ENCODE measurements around the gene PRDX6.
A peak's percentile ranks its signal among the peaks of the same experiment; 100 is the strongest.
"Not testable (repeated sequence)": the region's sequence is repeated elsewhere in the genome, so short reads cannot be mapped to it uniquely, and the experiment has no call there.

PRDX6 gene

DNA sequence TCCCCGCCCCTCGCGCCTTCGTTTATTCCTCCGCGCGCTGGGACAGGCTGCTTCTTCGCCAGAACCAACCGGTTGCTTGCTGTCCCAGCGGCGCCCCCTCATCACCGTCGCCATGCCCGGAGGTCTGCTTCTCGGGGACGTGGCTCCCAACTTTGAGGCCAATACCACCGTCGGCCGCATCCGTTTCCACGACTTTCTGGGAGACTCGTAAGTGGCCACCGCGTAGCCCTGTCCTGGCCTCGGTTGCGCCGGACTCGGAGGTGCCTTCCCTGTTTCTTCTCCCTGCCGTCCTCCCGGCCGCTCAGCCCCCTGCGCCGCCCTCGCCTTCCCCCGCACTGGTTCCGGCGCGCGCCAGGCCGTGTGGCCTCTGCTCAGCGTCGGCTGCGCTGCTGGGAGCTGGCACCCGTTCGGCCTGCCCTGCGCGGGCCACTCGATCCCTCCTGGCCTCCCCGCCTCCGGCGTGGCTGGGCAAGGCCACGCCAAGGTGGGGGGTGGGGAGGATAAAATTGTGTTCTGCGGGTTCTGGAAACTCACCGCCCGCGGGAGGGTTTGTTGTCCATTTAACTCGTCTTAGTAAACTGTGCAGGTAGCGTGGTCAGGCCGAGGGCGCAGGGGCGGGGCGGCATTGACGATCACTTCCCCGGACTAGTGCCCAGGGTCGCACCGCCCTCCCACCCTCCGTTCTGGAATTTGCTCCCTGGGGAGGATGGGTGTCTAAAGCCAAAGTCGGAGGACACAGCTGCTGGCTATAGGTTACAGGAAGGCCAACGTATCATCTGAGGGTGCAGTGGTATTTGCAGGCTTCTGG lies at the start of gene PRDX6:
Gene PRDX6, plus strand, starts transcription at position 50 of the 808 bp plus-strand sequence. Its CDS starts 63 bp downstream, at position 113.
- DNase-seq: peak in 38 of 58 donors; percentile 39 to 98 (median 87)

GRCh38 chr1:173429471-173430402 lies 47.4 kb upstream of the PRDX6 start:
- peak in 57 of 58 donors; percentile 5 to 84 (median 61) for DNase-seq

- DNase-seq: no peak
Measured at GRCh38 chr1:173430677-173431303, 46.3 kb upstream of the PRDX6 start.

- peak in 55 of 58 donors; percentile 3 to 95 (median 65) for DNase-seq
Measured at GRCh38 chr1:173431304-173432045, 45.7 kb upstream of the PRDX6 start.

- DNase-seq: no peak
Measured at GRCh38 chr1:173432331-173432730, 44.8 kb upstream of the PRDX6 start.

DNA sequence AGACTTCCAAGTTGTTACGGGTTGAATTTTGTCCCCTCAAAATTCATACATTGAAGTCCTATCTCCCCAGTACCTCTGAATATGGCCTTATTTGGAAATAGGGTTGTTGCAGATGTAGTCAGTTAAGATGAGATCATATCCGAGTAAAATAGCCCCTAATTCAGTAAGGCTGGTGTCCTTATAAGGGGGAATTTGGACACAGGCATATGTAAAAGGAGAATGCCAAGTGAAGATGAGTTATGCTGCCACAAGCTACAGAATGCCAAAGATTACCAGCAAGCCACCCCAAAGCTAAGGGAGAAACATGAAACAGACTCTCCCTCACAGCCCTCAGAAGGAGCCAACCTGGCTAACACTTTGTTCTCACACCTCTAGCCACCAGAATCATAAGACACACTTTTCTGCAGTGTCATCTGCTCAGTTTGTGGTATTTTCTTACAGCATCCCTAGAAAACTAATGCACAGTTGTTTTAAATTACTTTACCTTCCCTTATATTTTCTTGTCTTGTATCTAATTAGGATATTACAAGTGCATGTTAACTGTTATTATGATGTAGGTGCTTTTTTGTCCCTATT lies 43.3 kb upstream of the PRDX6 start:
- DNase-seq: no peak

- DNase-seq: no peak
Measured at GRCh38 chr1:173436841-173437428, 40.2 kb upstream of the PRDX6 start.

GRCh38 chr1:173438675-173439074 lies 38.5 kb upstream of the PRDX6 start:
- DNase-seq: no peak

GRCh38 chr1:173440430-173440829 lies 36.7 kb upstream of the PRDX6 start:
- DNase-seq: no peak

DNA sequence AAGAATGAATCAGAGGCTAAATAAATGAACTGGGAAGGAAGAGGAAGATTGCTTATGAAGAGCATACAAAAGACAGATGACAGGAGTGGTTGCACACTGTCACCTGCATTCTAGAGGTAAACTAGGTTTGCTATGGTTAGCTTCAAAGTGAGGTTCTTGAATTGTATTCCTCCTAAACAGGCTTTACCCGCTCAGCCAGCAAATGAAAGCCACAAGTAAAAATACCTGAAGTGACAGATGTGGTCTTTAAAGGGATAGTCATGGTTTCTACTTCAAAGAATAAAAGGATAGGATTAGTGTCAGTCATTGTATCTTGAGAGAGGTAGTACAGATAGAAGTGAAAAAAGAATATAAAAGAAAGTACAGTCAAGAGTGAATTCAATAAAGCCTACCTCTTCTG lies 32.4 kb upstream of the PRDX6 start:
- DNase-seq: no peak

DNA sequence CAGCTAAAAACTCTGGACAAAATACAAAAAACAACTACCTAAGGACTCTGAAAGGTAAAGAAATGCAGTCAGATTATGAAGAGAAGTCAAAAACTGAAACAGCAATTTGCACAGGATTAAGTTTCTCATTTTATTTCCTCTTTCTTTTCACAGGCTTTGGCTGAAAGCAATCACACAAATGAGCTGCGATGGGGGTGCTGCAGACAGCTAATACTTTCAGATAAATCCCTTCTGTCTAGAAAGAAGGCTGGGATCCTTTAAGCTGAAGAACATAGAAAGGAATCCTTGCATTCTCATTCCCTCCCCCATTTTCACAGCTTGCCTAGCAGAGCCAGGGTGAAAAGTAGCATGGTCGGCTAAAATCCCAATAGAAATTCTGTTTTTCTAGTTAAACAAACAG lies 32.0 kb upstream of the PRDX6 start:
- DNase-seq: no peak

DNA sequence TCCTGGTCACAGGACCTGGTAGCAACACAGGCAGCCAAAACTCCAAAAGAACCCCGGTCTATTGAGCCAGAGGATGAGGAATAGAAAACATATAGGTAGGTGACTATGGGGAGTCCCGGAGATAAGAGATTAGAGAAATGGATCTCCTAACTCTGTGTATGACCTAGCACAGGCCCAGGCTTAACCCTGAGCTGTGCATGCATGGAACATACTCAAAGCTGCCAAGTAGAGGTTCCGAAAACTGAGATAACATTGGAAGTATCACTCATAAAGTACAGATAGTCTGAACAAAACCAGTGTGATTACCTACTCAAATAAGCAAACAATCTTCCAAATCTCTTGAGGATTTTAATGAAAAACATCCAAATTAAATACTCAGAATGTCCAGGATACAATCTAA lies 31.5 kb upstream of the PRDX6 start:
- DNase-seq: no peak

DNA sequence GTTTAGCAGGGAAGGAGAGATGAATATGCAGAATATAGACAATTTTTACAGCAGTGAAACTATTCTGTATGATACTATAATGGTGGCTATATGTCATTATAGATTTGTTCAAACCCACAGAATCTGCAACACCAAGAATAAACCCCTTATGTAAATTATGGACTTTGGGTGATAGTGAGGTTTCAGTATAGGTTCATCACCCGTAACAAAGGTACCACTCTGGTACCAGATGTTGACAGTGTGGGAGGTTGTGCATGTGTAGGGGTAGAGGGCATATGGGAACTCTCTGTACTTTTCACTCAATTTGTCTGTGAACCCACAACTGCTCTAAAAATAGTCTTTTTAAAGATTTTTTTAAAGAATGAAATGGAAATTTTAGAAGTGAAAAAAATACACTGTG lies 29.9 kb upstream of the PRDX6 start:
- no peak for DNase-seq

- no peak for DNase-seq
Measured at GRCh38 chr1:173448945-173449344, 28.2 kb upstream of the PRDX6 start.

GRCh38 chr1:173451981-173452380 lies 25.2 kb upstream of the PRDX6 start:
- DNase-seq: peak in 15 of 58 donors; percentile 2 to 36 (median 8)

- DNase-seq: no peak
Measured at GRCh38 chr1:173453982-173454381, 23.2 kb upstream of the PRDX6 start.

DNA sequence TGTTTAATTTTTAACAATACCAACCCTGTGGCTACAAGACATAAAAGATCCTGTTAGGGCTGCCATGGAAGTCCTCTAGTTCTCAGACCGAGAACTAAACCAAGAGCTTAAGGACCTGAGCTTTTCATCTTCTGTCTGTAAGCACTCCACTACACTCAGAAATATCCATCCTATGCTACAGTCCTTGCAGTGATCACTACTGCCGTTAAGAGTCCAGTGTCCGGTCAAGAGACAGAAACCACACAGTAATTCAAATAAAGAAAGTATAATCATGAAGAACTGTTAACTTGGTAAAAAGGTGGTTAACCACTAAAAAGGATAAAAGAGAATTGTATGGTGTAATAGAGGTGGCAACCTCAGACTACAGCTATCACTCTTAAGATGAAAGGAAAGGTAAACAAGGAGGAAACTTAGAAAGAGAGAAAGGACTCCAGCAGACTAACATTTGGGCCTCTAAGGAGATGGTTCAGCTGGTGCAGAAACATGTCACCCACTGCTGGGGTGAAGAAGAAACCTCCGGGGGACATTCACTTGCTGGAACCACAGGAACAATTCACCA lies 22.1 kb upstream of the PRDX6 start:
- DNase-seq: no peak

DNA sequence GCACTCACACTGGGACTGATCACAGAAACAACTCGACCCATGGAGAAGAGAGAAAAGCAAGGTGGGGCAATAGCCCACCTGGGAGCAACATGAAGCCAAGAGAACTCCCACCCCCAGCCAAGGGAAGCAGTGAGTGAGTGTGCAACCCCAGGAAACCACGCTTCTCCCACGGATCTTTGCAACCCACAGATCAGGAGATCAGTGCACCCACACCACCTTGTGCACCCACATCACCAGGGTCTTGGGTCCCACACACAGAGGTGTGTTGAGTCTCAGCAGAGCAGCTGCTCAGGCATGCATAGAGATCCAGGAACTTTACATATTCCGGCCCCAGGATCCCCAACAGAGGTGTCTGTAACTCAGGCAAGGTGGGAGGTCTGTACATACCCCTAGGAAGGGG lies 17.2 kb upstream of the PRDX6 start:
- no peak for DNase-seq

GRCh38 chr1:173462666-173463065 lies 14.5 kb upstream of the PRDX6 start:
- DNase-seq: not testable (repeated sequence)

- DNase-seq: not testable (repeated sequence)
Measured at GRCh38 chr1:173464185-173464584, 12.9 kb upstream of the PRDX6 start.
